ENCODE results near the gene LIPF.
"Not testable (repeated sequence)": the region's sequence is repeated elsewhere in the genome, so short reads cannot be mapped to it uniquely, and the experiment has no call there.

The LIPF gene

GRCh38 chr10:88676283-88677060 is 12.2 kb downstream of the LIPF start:
- no peak for DNase-seq

GRCh38 chr10:88680958-88681357 is 16.7 kb downstream of the LIPF start:
- no peak for DNase-seq

GRCh38 chr10:88682491-88682890 is 18.2 kb downstream of the LIPF start:
- no peak for DNase-seq

GRCh38 chr10:88687853-88688467 is 23.7 kb downstream of the LIPF start:
- DNase-seq, result peak; percentile 23

GRCh38 chr10:88689366-88689765 is 25.1 kb downstream of the LIPF start:
- no peak for DNase-seq

GRCh38 chr10:88693392-88694020 is 29.3 kb downstream of the LIPF start:
- DNase-seq, result no peak

GRCh38 chr10:88702848-88703597 is 38.8 kb downstream of the LIPF start:
- DNase-seq, result no peak

- no peak for DNase-seq
These were observed 41.7 kb downstream of the LIPF start, which contains the start of gene LIPK for GRCh38 chr10:88705958-88706357. TSS of gene LIPK (plus strand) at chr10:88706249. CDS start at chr10:88724544, 18,295 bp downstream.

- DNase-seq, result peak; percentile 81
These were observed 43.4 kb downstream of the LIPF start for GRCh38 chr10:88707429-88708155.

GRCh38 chr10:88709361-88709760 is 45.1 kb downstream of the LIPF start:
- DNase-seq, result not testable (repeated sequence)

- no peak for DNase-seq
These were observed 51.3 kb downstream of the LIPF start for GRCh38 chr10:88715517-88715916.

GRCh38 chr10:88721392-88721791 is 57.1 kb downstream of the LIPF start:
- no peak for DNase-seq

GRCh38 chr10:88725798-88726197 is 61.6 kb downstream of the LIPF start:
- DNase-seq, result no peak

GRCh38 chr10:88728107-88728763 is 64.0 kb downstream of the LIPF start:
- DNase-seq, result no peak
